Osteocyte (in vitro differentiated cells): ENCODE results near the gene RGP1. TPM values are rescaled to one million over a fixed set of nuclear protein-coding genes. Genes with fewer than 3 reads are reported as not detected.

Experiments used
- DNase-seq: peaks from one replicate; pipeline ENCODE4 v3.0.0; 2021; ENCODE audit warnings: mixed read lengths; ENCODE audit not compliant: unreplicated experiment; ENCODE audit errors: extremely low spot score
- H3K27ac Mint-ChIP-seq: one replicate; pipeline ENCODE4 v1.8.0; 2021; ENCODE audit warnings: mild to moderate bottlenecking, mixed read lengths; ENCODE audit not compliant: unreplicated experiment
- H3K27me3 Mint-ChIP-seq: one replicate; pipeline ENCODE4 v1.8.0; 2021; ENCODE audit warnings: mixed read lengths; ENCODE audit not compliant: unreplicated experiment
- H3K36me3 Mint-ChIP-seq: one replicate; pipeline ENCODE4 v1.8.0; 2021; ENCODE audit warnings: mixed read lengths; ENCODE audit not compliant: unreplicated experiment
- H3K4me1 Mint-ChIP-seq: one replicate; pipeline ENCODE4 v1.8.0; 2021; ENCODE audit warnings: mixed read lengths; ENCODE audit not compliant: unreplicated experiment
- H3K4me3 Mint-ChIP-seq: one replicate; pipeline ENCODE4 v1.8.0; 2021; ENCODE audit warnings: mild to moderate bottlenecking, moderate library complexity, mixed read lengths; ENCODE audit not compliant: unreplicated experiment
- H3K9me3 Mint-ChIP-seq: one replicate; pipeline ENCODE4 v1.8.0; 2021; ENCODE audit warnings: mixed read lengths; ENCODE audit not compliant: unreplicated experiment
- CTCF ChIP-seq: fragments of 200-600 bp; sonication (generic); IDR thresholded peaks from 2 replicates; pipeline ENCODE4 v1.5.0; 2021; ENCODE audit warnings: antibody characterized with exemption, mild to moderate bottlenecking, moderate library complexity
- total RNA-seq: library from RNA; stranded (reverse); gene quantifications from 2 replicates; pipeline ENCODE4 v1.2.1, GENCODE V29; 2021

The RGP1 gene
- total RNA-seq, 1 donor from 2014 or later: 35.9 TPM

- Mint-ChIP-seq H3K4me3 (peak overlapping the region; percentile 6), H3K27me3 (no peaks in the 10 kb centered on the region), H3K27ac (no peak overlapping the region), H3K36me3 (peaks cover 2% of the 10 kb centered on the region), H3K9me3 (no peaks in the 10 kb centered on the region), H3K4me1 (peaks cover 37% of the 10 kb centered on the region)
- TF ChIP-seq CTCF: no peak
- no peak for DNase-seq
Observed at GRCh38 chr9:35792024-35792813, 43.1 kb downstream of the RGP1 start.

GRCh38 chr9:35792826-35793225 is 43.7 kb downstream of the RGP1 start:
- Mint-ChIP-seq H3K9me3 (no peaks in the 10 kb centered on the region), H3K36me3 (peaks cover 2% of the 10 kb centered on the region), H3K27ac (peak overlapping the region; percentile 50), H3K27me3 (no peaks in the 10 kb centered on the region), H3K4me3 (peak overlapping the region; percentile 44), H3K4me1 (peaks cover 37% of the 10 kb centered on the region)
- no peak for TF ChIP-seq CTCF
- DNase-seq: no peak

GRCh38 chr9:35793461-35793860 is 44.4 kb downstream of the RGP1 start:
- peaks cover 2% of the 10 kb centered on the region for H3K36me3 Mint-ChIP-seq
- no peak for TF ChIP-seq CTCF
- peak overlapping the region; percentile 44 for H3K4me3 Mint-ChIP-seq
- H3K27ac Mint-ChIP-seq: peak overlapping the region; percentile 50
- H3K9me3 Mint-ChIP-seq: no peaks in the 10 kb centered on the region
- no peaks in the 10 kb centered on the region for H3K27me3 Mint-ChIP-seq
- H3K4me1 Mint-ChIP-seq: peaks cover 40% of the 10 kb centered on the region
- no peak for DNase-seq

GRCh38 chr9:35795695-35796094 is 46.6 kb downstream of the RGP1 start:
- peaks cover 6% of the 10 kb centered on the region for H3K36me3 Mint-ChIP-seq
- H3K4me1 Mint-ChIP-seq: peaks cover 38% of the 10 kb centered on the region
- no peak overlapping the region for H3K27ac Mint-ChIP-seq
- DNase-seq: no peak
- TF ChIP-seq CTCF: no peak
- no peaks in the 10 kb centered on the region for H3K9me3 Mint-ChIP-seq
- no peaks in the 10 kb centered on the region for H3K27me3 Mint-ChIP-seq
- H3K4me3 Mint-ChIP-seq: no peak overlapping the region

GRCh38 chr9:35797311-35798109 is 48.4 kb downstream of the RGP1 start:
- no peak for TF ChIP-seq CTCF
- H3K27ac Mint-ChIP-seq: no peak overlapping the region

More at GRCh38 chr9:35797311-35798109, 48.4 kb downstream of the RGP1 start:
- DNase-seq: no peak
- no peaks in the 10 kb centered on the region for H3K9me3 Mint-ChIP-seq
- H3K4me3 Mint-ChIP-seq: no peak overlapping the region
- H3K36me3 Mint-ChIP-seq: peaks cover 12% of the 10 kb centered on the region
- no peaks in the 10 kb centered on the region for H3K27me3 Mint-ChIP-seq
- H3K4me1 Mint-ChIP-seq: peaks cover 34% of the 10 kb centered on the region
